ENCODE data around the gene IREB2. TPM values are rescaled to one million over a fixed set of nuclear protein-coding genes. Genes with fewer than 3 reads are reported as not detected.
A peak's percentile ranks its signal among the peaks of the same experiment; 100 is the strongest.

The IREB2 gene
- polyA plus RNA-seq, 1 donor: 58.7 TPM

DNA sequence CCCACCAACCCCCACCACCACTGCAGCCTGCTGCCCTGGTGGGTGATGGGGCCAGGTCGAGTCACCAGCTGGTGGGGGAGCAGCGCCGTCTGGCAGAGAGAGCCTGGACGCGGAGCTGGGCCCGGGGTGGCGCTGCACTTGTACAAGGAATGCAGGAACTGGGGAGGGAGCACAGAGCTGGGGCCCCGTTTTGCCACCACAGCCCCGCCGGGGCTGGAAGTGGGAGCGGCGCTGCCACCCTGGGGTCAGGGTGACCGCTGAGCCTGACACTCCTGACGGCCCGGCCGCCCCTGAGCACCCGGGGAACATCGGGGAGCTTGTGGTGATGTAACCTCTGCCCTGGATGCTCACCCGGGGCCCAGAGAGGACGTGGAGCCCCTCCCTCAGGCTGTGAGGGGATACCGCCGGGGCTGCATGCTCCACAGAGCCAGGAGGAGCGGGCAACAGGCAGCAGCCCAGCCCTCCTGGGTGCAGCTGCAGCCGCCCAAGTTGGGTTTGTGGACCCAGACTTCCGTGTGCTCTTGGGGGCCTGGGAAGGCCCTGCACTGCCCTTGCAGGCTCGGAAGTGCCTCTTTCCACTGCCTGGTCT, 32.6 kb upstream of the IREB2 start:
- peaks cover 5% of the 10 kb centered on the region for H3K4me1 ChIP-seq (ENCODE audit: control insufficient read depth, insufficient read depth, low read length)
- no peaks in the 10 kb centered on the region for H3K36me3 ChIP-seq (ENCODE audit: control insufficient read depth, insufficient read depth, low read length)
- no CpG with 5 or more reads among the region's 26 CpGs for WGBS (ENCODE audit: insufficient coverage, low lambda C conversion rate)
- H3K9me3 ChIP-seq (ENCODE audit: control insufficient read depth, low read depth, low read length): no peaks in the 10 kb centered on the region
- no peak overlapping the region for H3K27ac ChIP-seq (ENCODE audit: low read length)
- no peak for DNase-seq
- H3K27me3 ChIP-seq (ENCODE audit: control insufficient read depth, insufficient read depth, low read length): peaks cover 5% of the 10 kb centered on the region
- no peak overlapping the region for H3K4me3 ChIP-seq (ENCODE audit: low read length)

DNA sequence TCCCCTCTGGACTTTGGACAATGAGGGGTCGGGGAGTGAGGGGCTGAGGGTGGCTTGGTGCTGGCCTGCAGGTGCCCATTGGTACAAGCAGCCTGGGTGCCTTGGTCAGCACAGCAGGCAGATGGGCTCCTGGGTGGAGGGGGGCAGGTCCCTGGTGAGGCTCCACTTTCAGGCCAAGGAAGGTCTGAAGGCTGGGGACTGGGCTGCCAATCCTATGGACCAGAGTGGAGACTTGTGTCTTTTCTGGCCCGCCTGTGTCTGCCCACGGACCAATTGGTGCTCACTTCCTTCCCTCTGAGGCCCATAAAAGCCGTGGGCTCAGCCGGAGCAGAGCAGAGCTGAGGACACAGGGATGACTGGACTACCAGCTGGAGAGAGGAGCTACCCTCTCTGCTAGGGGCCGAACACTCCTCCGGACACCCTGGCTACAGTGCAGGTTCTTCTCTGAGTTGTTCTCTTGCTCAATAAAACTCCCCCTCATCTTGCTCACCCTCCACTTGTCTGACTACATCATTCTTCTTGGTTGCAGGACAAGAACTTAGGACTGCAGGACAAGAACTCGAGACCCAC, 31.9 kb upstream of the IREB2 start:
- Histone ChIP-seq H3K27ac (ENCODE audit: low read length) (no peak overlapping the region), H3K27me3 (ENCODE audit: control insufficient read depth, insufficient read depth, low read length) (peaks cover 5% of the 10 kb centered on the region), H3K36me3 (ENCODE audit: control insufficient read depth, insufficient read depth, low read length) (no peaks in the 10 kb centered on the region), H3K4me3 (ENCODE audit: low read length) (no peak overlapping the region), H3K9me3 (ENCODE audit: control insufficient read depth, low read depth, low read length) (no peaks in the 10 kb centered on the region), H3K4me1 (ENCODE audit: control insufficient read depth, insufficient read depth, low read length) (peaks cover 5% of the 10 kb centered on the region)
- no peak for DNase-seq
- WGBS (ENCODE audit: insufficient coverage, low lambda C conversion rate): no CpG with 5 or more reads among the region's 8 CpGs

GRCh38 chr15:78407608-78408354, 30.2 kb upstream of the IREB2 start:
- H3K9me3 ChIP-seq (ENCODE audit: control insufficient read depth, low read depth, low read length): no peaks in the 10 kb centered on the region
- H3K27me3 ChIP-seq (ENCODE audit: control insufficient read depth, insufficient read depth, low read length): peaks cover 5% of the 10 kb centered on the region
- H3K4me3 ChIP-seq (ENCODE audit: low read length): no peak overlapping the region
- no peak for DNase-seq
- no peak overlapping the region for H3K27ac ChIP-seq (ENCODE audit: low read length)
- H3K4me1 ChIP-seq (ENCODE audit: control insufficient read depth, insufficient read depth, low read length): peaks cover 5% of the 10 kb centered on the region
- no CpG with 5 or more reads among the region's 6 CpGs for WGBS (ENCODE audit: insufficient coverage, low lambda C conversion rate)
- no peaks in the 10 kb centered on the region for H3K36me3 ChIP-seq (ENCODE audit: control insufficient read depth, insufficient read depth, low read length)

DNA sequence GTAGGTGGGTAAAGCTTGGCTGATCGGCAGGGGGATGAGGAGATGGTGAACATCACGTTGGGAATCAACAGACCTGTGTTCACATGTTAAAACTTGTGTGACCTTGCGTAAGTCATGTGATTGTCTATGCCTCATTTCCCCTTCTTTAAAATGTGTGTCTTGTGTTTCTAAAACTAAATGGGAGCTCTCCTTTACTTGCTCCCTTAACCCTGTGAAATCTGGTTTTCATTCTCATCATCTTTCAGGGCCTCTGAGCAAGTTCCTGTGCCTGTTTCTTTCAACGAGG, 29.7 kb upstream of the IREB2 start:
- no CpG with 5 or more reads among the region's 4 CpGs for WGBS (ENCODE audit: insufficient coverage, low lambda C conversion rate)
- Histone ChIP-seq H3K9me3 (ENCODE audit: control insufficient read depth, low read depth, low read length) (no peaks in the 10 kb centered on the region), H3K4me1 (ENCODE audit: control insufficient read depth, insufficient read depth, low read length) (peaks cover 5% of the 10 kb centered on the region), H3K27me3 (ENCODE audit: control insufficient read depth, insufficient read depth, low read length) (peaks cover 5% of the 10 kb centered on the region), H3K27ac (ENCODE audit: low read length) (no peak overlapping the region), H3K4me3 (ENCODE audit: low read length) (no peak overlapping the region), H3K36me3 (ENCODE audit: control insufficient read depth, insufficient read depth, low read length) (no peaks in the 10 kb centered on the region)
- no peak for DNase-seq

- Histone ChIP-seq H3K4me1 (ENCODE audit: control insufficient read depth, insufficient read depth, low read length) (peaks cover 5% of the 10 kb centered on the region), H3K36me3 (ENCODE audit: control insufficient read depth, insufficient read depth, low read length) (no peaks in the 10 kb centered on the region), H3K27ac (ENCODE audit: low read length) (no peak overlapping the region), H3K4me3 (ENCODE audit: low read length) (no peak overlapping the region), H3K27me3 (ENCODE audit: control insufficient read depth, insufficient read depth, low read length) (peaks cover 5% of the 10 kb centered on the region), H3K9me3 (ENCODE audit: control insufficient read depth, low read depth, low read length) (no peaks in the 10 kb centered on the region)
- no CpG with 5 or more reads among the region's 2 CpGs for WGBS (ENCODE audit: insufficient coverage, low lambda C conversion rate)
- DNase-seq: no peak
Observed at GRCh38 chr15:78408961-78409360, 29.1 kb upstream of the IREB2 start.

DNA sequence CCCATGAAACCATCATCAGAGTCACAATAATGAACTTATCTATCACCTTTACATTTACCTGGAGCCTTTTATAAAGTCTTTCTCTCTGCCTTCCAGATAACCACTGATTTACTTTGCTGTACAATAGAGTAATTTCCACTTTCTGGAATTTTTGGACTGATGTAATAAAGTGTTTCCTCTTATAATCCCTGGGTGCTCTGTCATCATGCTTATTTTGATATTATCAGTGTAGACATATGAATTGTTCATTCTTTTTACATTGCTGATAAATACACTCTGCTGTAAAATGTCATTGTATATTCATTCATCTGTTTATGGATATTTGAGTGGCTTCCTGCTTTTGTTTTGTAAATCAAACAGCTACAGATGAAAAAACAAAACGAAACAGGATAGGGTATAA, 27.0 kb upstream of the IREB2 start:
- H3K4me1 ChIP-seq (ENCODE audit: control insufficient read depth, insufficient read depth, low read length): peaks cover 13% of the 10 kb centered on the region
- H3K27ac ChIP-seq (ENCODE audit: low read length): no peak overlapping the region
- no peak for DNase-seq
- H3K4me3 ChIP-seq (ENCODE audit: low read length): no peak overlapping the region
- H3K9me3 ChIP-seq (ENCODE audit: control insufficient read depth, low read depth, low read length): no peaks in the 10 kb centered on the region
- H3K27me3 ChIP-seq (ENCODE audit: control insufficient read depth, insufficient read depth, low read length): no peaks in the 10 kb centered on the region
- no peaks in the 10 kb centered on the region for H3K36me3 ChIP-seq (ENCODE audit: control insufficient read depth, insufficient read depth, low read length)
- WGBS (ENCODE audit: insufficient coverage, low lambda C conversion rate): no CpG with 5 or more reads among the region's 1 CpG

DNA sequence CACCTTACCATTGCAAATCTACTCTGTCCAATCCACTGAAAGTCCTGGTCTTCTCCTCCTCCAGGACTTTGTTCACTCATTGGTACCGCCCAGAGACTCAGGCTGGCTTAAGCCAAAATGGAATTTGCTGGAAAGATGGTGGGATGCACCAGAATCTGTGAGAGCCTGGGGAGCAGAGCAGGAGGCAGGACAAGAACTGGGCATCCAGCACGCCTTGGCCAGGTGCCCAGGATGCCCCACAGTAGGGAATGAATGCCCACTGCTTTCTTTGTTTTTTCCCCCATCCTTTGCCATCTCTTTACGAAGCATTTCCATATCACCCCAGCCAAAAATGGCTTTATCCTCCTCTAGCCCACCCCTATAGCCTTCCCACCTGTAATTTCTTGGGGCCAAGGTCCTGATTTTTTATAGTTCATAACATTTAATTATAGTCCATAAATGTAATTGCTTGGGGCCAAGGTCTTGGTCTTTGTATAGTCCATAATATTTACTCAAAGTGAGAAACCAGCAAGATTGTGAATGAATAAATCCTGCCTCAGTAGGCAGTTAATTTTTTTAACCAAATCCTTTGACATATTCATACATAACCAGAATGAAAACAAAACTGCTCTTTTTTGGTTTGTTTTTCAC, 23.3 kb upstream of the IREB2 start:
- Histone ChIP-seq H3K27me3 (ENCODE audit: control insufficient read depth, insufficient read depth, low read length) (no peaks in the 10 kb centered on the region), H3K4me3 (ENCODE audit: low read length) (no peak overlapping the region), H3K9me3 (ENCODE audit: control insufficient read depth, low read depth, low read length) (no peaks in the 10 kb centered on the region), H3K36me3 (ENCODE audit: control insufficient read depth, insufficient read depth, low read length) (no peaks in the 10 kb centered on the region), H3K4me1 (ENCODE audit: control insufficient read depth, insufficient read depth, low read length) (peaks cover 45% of the 10 kb centered on the region), H3K27ac (ENCODE audit: low read length) (no peak overlapping the region)
- WGBS (ENCODE audit: insufficient coverage, low lambda C conversion rate): 50% methylated on average over 1 of the region's 3 CpGs
- DNase-seq: no peak

GRCh38 chr15:78415284-78415683, 22.7 kb upstream of the IREB2 start:
- no CpG with 5 or more reads among the region's 4 CpGs for WGBS (ENCODE audit: insufficient coverage, low lambda C conversion rate)
- Histone ChIP-seq H3K4me1 (ENCODE audit: control insufficient read depth, insufficient read depth, low read length) (peaks cover 45% of the 10 kb centered on the region), H3K4me3 (ENCODE audit: low read length) (no peak overlapping the region), H3K36me3 (ENCODE audit: control insufficient read depth, insufficient read depth, low read length) (no peaks in the 10 kb centered on the region), H3K9me3 (ENCODE audit: control insufficient read depth, low read depth, low read length) (no peaks in the 10 kb centered on the region), H3K27ac (ENCODE audit: low read length) (no peak overlapping the region), H3K27me3 (ENCODE audit: control insufficient read depth, insufficient read depth, low read length) (no peaks in the 10 kb centered on the region)
- peak in 1 of 2 donors; percentile 41 for DNase-seq

DNA sequence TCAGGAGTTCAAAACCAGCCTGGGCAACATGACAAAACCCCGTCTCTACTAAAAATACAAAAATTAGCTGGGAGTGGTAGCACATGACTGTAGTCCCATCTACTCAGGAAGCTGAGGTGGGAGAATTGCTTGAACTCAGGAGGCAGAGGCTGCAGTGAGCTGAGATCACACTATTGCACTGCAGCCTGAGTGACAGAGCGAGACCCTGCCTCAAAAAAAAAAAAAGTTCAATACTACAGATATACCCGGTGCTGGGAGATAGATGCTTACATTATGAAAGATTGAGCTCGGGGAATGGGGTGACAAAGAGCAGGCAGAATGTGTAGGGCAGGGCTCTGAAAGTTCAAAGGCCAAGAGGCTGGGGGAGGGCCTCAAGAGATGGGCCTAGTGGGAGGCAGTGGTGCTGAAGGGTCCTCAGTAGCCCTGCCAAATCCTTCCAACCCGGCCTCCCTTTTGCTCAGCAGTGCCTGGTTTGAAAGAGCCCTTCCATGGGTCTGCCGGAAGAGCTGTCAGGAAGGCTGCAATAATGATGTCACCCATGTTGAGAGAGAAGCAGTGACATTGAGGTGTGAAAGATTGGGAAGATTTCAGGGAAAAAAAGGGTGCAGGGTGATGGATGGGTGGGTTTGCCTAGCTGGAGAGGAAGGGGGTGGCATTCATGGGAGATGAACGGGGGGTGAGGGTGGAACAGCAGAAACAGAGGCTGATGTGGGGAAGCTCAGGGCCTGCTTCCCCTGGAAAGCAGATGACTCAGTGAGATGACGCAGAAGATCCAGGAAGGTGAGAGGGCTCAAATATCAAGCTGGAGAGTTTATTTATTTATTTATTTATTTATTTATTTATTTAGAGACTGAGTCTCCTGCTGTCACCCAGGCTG, 20.0 kb upstream of the IREB2 start:
- H3K4me1 ChIP-seq (ENCODE audit: control insufficient read depth, insufficient read depth, low read length): peaks cover 54% of the 10 kb centered on the region
- DNase-seq: peak in 1 of 2 donors; percentile 74
- no peaks in the 10 kb centered on the region for H3K9me3 ChIP-seq (ENCODE audit: control insufficient read depth, low read depth, low read length)
- H3K27me3 ChIP-seq (ENCODE audit: control insufficient read depth, insufficient read depth, low read length): no peaks in the 10 kb centered on the region
- WGBS (ENCODE audit: insufficient coverage, low lambda C conversion rate): 72% methylated on average over 2 of the region's 8 CpGs
- H3K4me3 ChIP-seq (ENCODE audit: low read length): no peak overlapping the region
- H3K36me3 ChIP-seq (ENCODE audit: control insufficient read depth, insufficient read depth, low read length): no peaks in the 10 kb centered on the region
- H3K27ac ChIP-seq (ENCODE audit: low read length): peak overlapping the region; percentile 59

- no peak overlapping the region for H3K4me3 ChIP-seq (ENCODE audit: low read length)
- H3K9me3 ChIP-seq (ENCODE audit: control insufficient read depth, low read depth, low read length): no peaks in the 10 kb centered on the region
- H3K27ac ChIP-seq (ENCODE audit: low read length): peak overlapping the region; percentile 59
- peak; percentile 64 to 89 for DNase-seq
- WGBS (ENCODE audit: insufficient coverage, low lambda C conversion rate): no CpG with 5 or more reads among the region's 9 CpGs
- H3K27me3 ChIP-seq (ENCODE audit: control insufficient read depth, insufficient read depth, low read length): no peaks in the 10 kb centered on the region
- peaks cover 57% of the 10 kb centered on the region for H3K4me1 ChIP-seq (ENCODE audit: control insufficient read depth, insufficient read depth, low read length)
- H3K36me3 ChIP-seq (ENCODE audit: control insufficient read depth, insufficient read depth, low read length): no peaks in the 10 kb centered on the region
Observed at GRCh38 chr15:78418686-78419085, 19.3 kb upstream of the IREB2 start.
